DND-41 (cell line): ENCODE data around the gene ZNF141.
"Not testable (repeated sequence)": the region's sequence is repeated elsewhere in the genome, so short reads cannot be mapped to it uniquely, and the experiment has no call there.

Experiments used
- ATAC-seq: fragments of 200-7000 bp; cut with Tn5 transposase; 3 replicates; pipeline ENCODE4 v1.9.1; 2021; ENCODE audit warnings: low read depth; ENCODE audit not compliant: insufficient read depth
- DNase-seq: peaks from one replicate; pipeline ENCODE4 v3.0.0-alpha.2; 2020
- H2AFZ ChIP-seq: 2 replicates; pipeline ENCODE4 v1.6.0; 2012; ENCODE audit warnings: low read depth, low read length
- H3K27ac ChIP-seq: 2 replicates; pipeline ENCODE4 v1.5.1; 2012; ENCODE audit warnings: low read length, inconsistent platforms
- H3K27me3 ChIP-seq: fragments of 200-600 bp; sonication (generic); 2 replicates; pipeline ENCODE4 v1.6.0; 2012; ENCODE audit warnings: low read length, mild to moderate bottlenecking, inconsistent platforms; ENCODE audit not compliant: insufficient read depth, poor library complexity
- H3K36me3 ChIP-seq: 2 replicates; pipeline ENCODE4 v1.5.1; 2012; ENCODE audit warnings: low read length, inconsistent platforms; ENCODE audit not compliant: insufficient read depth
- H3K4me1 ChIP-seq: 2 replicates; pipeline ENCODE4 v1.5.1; 2012; ENCODE audit warnings: mild to moderate bottlenecking, low read length; ENCODE audit not compliant: insufficient read depth
- H3K4me2 ChIP-seq: 2 replicates; pipeline ENCODE4 v1.6.0; 2012; ENCODE audit warnings: mild to moderate bottlenecking, moderate library complexity, low read length, inconsistent platforms; ENCODE audit not compliant: insufficient read depth
- H3K4me3 ChIP-seq, 2 experiments: fragments of 200-600 bp in 1 of 2; shearing (Covaris generic) in 1 of 2; 2 replicates each; pipeline ENCODE4 v1.5.1; 2012 to 2016; ENCODE audit warnings: inconsistent platforms in 2 of 2, low read length in 2 of 2, mild to moderate bottlenecking in 2 of 2, low read depth in 1 of 2, moderate library complexity in 1 of 2
- H3K79me2 ChIP-seq: 2 replicates; pipeline ENCODE4 v1.6.0; 2012; ENCODE audit warnings: low read length, inconsistent platforms; ENCODE audit not compliant: insufficient read depth
- H3K9ac ChIP-seq: 2 replicates; pipeline ENCODE4 v1.6.0; 2012; ENCODE audit warnings: low read depth, mild to moderate bottlenecking, inconsistent platforms, low read length, moderate library complexity
- H3K9me3 ChIP-seq: 2 replicates; pipeline ENCODE4 v1.5.1; 2012; ENCODE audit warnings: low read length, moderate library complexity, mild to moderate bottlenecking, inconsistent platforms; ENCODE audit not compliant: insufficient read depth, severe bottlenecking
- H4K20me1 ChIP-seq: 2 replicates; pipeline ENCODE4 v1.6.0; 2012; ENCODE audit warnings: low read length; ENCODE audit not compliant: insufficient read depth
- CTCF ChIP-seq: IDR thresholded peaks from 2 replicates; pipeline ENCODE4 v1.5.1; 2012; ENCODE audit warnings: borderline replicate concordance, low read length, moderate library complexity, mild to moderate bottlenecking; ENCODE audit not compliant: poor library complexity, severe bottlenecking; ENCODE audit errors: extremely low read depth
- EZH2 ChIP-seq: IDR thresholded peaks from 3 replicates; pipeline ENCODE4 v1.6.1; 2012; ENCODE audit warnings: borderline replicate concordance, low read depth, mild to moderate bottlenecking, moderate library complexity, low read length, inconsistent platforms; ENCODE audit not compliant: severe bottlenecking

ZNF141 gene

DNA sequence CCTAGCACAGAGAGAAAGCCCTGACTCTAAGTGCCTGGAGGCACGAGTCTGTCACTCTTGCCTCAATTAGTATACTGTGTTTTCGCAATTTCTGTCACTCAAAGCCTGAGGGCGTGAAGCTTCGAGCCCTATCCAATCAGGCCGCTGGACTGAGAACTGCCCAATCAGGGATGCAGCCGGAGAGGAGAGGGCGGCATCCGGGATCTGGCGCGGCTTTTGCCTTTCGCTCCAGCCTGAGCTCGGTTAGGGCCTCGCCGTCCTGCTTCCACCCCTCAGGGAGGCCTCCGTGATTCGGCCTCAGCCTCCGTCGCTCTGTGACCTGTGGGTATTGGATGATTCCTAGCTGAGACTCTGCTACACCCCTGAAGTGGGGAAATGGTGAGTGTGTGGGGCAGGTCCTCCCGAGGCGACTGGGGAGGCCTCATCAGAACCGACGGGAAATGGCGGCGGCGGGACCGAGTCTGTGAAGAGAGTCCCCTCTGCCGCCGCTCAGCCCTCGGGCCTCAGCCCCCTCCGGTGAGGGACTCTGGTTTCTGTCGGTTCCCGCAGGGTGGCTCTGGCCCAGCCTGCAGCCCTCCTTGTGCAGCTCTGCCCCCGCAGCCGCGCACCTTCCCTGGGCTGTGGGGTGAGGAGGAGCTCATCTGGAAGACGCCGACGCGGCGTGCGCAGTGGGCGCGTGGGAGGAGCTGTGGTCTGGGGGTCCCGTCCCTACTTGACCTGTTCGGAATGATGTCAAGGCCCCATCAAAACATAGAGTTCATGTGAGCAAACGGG lies 48.5 kb downstream of the ZNF141 start:
- H3K4me1 ChIP-seq = peaks cover 35% of the 10 kb centered on the region
- peak overlapping the region in 1 of 2 experiments; percentile 47; a peak in 2 of 4 replicates for H3K4me3 ChIP-seq
- peaks cover 74% of the 10 kb centered on the region for H3K9me3 ChIP-seq
- H4K20me1 ChIP-seq = no peaks in the 10 kb centered on the region
- ATAC-seq (no peak), DNase-seq (no peak)
- no peak overlapping the region for H3K4me2 ChIP-seq
- peak overlapping the region; percentile 58 for H3K27ac ChIP-seq
- H3K27me3 ChIP-seq = no peaks in the 10 kb centered on the region
- H2AFZ ChIP-seq = no peak overlapping the region
- H3K79me2 ChIP-seq = no peaks in the 10 kb centered on the region
- H3K9ac ChIP-seq = no peak overlapping the region
- no peak for TF ChIP-seq CTCF
- TF ChIP-seq EZH2 = no peak
- peaks cover 7% of the 10 kb centered on the region for H3K36me3 ChIP-seq

DNA sequence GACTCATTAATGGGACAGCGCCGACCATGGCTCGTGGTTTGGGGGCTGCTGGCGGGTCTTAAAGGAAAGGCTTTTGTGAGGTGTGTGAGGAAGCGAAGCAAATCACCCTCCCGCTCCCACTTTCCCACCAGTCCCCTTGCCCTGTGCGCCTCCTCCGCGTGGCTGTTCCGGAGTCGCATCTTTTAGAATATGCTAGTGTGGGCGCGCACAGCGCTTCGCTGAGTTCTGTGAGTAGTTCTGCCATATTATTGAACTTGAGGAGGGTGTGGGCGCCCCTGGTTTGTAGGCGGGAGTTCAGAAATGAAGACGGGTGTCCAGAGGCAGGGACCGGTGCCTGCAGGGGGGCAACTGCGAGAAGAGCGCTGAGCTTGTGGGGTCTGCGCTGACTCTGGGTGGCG lies 49.1 kb downstream of the ZNF141 start:
- H3K27me3 ChIP-seq = no peaks in the 10 kb centered on the region
- no peak for ATAC-seq
- no peak overlapping the region for H3K27ac ChIP-seq
- H4K20me1 ChIP-seq = no peaks in the 10 kb centered on the region
- H3K9me3 ChIP-seq = peaks cover 72% of the 10 kb centered on the region
- no peak overlapping the region for H3K9ac ChIP-seq
- H2AFZ ChIP-seq = no peak overlapping the region
- H3K4me2 ChIP-seq = no peak overlapping the region
- TF ChIP-seq EZH2 (no peak), CTCF (no peak)
- peaks cover 35% of the 10 kb centered on the region for H3K4me1 ChIP-seq
- no peak overlapping the region for H3K4me3 ChIP-seq
- H3K79me2 ChIP-seq = no peaks in the 10 kb centered on the region
- peaks cover 7% of the 10 kb centered on the region for H3K36me3 ChIP-seq
- no peak for DNase-seq

- Histone ChIP-seq H3K27me3 (no peaks in the 10 kb centered on the region), H3K79me2 (no peaks in the 10 kb centered on the region), H3K4me1 (no peaks in the 10 kb centered on the region), H3K9ac (no peak overlapping the region), H3K9me3 (peaks cover 26% of the 10 kb centered on the region), H2AFZ (no peak overlapping the region), H3K4me2 (no peak overlapping the region), H3K4me3 (no peak overlapping the region), H4K20me1 (no peaks in the 10 kb centered on the region), H3K36me3 (no peaks in the 10 kb centered on the region), H3K27ac (no peak overlapping the region)
- no peak for DNase-seq
- TF ChIP-seq EZH2 (no peak), CTCF (no peak)
- ATAC-seq = no peak
Measured at GRCh38 chr4:404006-404405, 66.4 kb downstream of the ZNF141 start.

DNA sequence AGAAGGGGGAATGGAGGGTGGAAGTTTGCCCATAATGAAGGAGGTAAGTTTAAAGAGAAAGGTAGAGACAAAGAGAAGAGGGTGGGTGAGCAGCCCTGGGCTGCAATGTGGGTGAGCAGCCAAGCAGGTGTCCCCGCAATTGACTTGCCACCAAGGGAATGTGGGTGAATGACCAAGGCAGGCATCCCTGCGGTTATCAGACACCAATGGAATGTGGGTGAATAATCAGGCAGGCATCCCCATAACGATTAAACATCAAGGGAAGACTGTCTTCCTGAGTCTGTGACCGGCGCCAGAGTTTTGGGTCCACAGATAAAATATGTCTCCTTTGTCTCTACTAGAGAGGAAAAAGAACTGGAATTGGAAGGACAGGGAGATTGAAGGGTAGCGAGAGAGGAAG lies 70.7 kb downstream of the ZNF141 start:
- not testable (repeated sequence) for H4K20me1 ChIP-seq, DNase-seq, H3K9ac ChIP-seq, H3K27me3 ChIP-seq, H3K4me2 ChIP-seq, H3K36me3 ChIP-seq, H3K27ac ChIP-seq, H3K4me3 ChIP-seq, H2AFZ ChIP-seq, H3K4me1 ChIP-seq, H3K79me2 ChIP-seq, ATAC-seq
- peaks cover 37% of the 10 kb centered on the region for H3K9me3 ChIP-seq
